Keratinocyte (primary cell): ENCODE measurements around the gene ATP8A2.

Source experiments
- EZH2 ChIP-seq: IDR thresholded peaks from one replicate; pipeline ENCODE4 v1.6.1; 2012; ENCODE audit warnings: inconsistent platforms, mild to moderate bottlenecking, low read length, moderate library complexity
- TF ChIP-seq, protein P1 (sequence below), 3 experiments: IDR thresholded peaks in 1 of 3; conservative IDR thresholded peaks in 1 of 3; optimal IDR thresholded peaks in 1 of 3; 2 replicates in 2 of 3; 3 replicates in 1 of 3; pipeline versions ENCODE3 to v1.5.1; 2011; ENCODE audit warnings: low read length in 3 of 3, mild to moderate bottlenecking in 3 of 3, moderate library complexity in 2 of 3, control low read depth in 1 of 3, inconsistent platforms in 1 of 3; ENCODE audit not compliant: insufficient read depth in 2 of 3; ENCODE audit errors: extremely low read depth in 1 of 3

DNA sequence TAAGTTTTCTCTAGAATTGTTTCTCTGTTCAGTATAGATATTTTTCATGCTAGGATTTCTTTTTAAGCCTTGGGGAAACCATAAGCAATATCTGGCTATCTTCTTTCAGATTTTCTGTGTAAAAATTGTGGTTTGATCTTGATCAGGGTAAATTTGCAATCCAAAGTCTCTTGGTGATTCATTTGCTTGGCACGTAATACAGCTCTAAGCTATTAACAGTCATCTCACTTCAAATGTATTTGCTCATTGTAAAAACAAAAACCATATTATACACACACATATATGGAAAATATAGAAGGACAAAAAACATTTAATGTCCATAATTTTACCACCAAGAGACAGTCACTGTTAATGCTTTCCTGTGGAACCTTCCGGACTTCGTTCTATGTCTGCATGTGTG is 489.1 kb downstream of the ATP8A2 start:
- TF ChIP-seq, protein P1, sequence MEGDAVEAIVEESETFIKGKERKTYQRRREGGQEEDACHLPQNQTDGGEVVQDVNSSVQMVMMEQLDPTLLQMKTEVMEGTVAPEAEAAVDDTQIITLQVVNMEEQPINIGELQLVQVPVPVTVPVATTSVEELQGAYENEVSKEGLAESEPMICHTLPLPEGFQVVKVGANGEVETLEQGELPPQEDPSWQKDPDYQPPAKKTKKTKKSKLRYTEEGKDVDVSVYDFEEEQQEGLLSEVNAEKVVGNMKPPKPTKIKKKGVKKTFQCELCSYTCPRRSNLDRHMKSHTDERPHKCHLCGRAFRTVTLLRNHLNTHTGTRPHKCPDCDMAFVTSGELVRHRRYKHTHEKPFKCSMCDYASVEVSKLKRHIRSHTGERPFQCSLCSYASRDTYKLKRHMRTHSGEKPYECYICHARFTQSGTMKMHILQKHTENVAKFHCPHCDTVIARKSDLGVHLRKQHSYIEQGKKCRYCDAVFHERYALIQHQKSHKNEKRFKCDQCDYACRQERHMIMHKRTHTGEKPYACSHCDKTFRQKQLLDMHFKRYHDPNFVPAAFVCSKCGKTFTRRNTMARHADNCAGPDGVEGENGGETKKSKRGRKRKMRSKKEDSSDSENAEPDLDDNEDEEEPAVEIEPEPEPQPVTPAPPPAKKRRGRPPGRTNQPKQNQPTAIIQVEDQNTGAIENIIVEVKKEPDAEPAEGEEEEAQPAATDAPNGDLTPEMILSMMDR (optimal IDR thresholded peaks at IDR 0.05 in 1 of 3, IDR thresholded peaks at IDR 0.05 in 1 of 3, conservative IDR thresholded peaks at IDR 0.05 in 1 of 3; ENCODE audit: extremely low read depth in 1 of 3, insufficient read depth in 2 of 3, low read length in 3 of 3), result no peak
- TF ChIP-seq EZH2, result no peak
